ENCODE results near the gene PCA3.

Gene PCA3

DNA sequence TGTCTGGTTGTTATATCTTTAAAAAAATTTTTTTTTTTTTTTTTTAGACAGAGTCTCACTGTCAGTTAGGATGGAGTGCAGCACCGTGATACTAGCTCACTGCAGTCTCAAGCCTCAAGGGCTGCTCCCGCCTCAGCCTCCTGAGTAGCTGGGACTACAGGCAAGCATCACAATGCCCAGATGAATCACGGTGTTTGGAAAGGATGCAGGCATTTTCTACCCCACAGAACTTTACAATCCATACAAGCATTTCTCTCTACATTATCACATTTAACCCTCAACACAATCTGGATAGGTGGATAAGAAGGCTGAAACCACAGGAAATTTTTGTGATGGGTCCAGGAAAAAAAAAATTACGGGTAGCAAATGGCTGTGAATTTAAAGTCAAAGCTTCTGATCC is 5.8 kb upstream of the PCA3 start:
- peak; percentile 37 for DNase-seq

DNA sequence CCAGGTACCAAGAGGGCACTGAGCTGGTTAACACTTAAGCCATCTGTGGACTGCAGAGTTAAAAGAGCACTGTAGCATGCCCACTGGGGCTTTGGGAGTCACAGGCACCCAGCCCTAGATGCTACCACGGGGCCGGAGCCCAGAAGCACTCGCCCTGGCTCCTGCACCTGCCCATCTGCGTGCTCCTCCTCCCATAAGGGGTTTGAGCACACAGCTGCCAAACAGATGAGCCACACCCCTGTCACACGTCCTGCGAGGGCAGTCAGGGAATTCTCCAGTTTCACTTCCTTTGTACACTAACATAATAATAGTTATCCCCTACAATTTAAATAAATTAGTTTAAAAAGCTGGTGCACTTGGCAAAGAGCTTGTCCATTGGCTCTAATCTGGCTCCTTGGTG is 4.5 kb upstream of the PCA3 start:
- DNase-seq: no peak

GRCh38 chr9:76761448-76761847 is 2.8 kb upstream of the PCA3 start:
- DNase-seq: peak; percentile 6

GRCh38 chr9:76766126-76766525 is 1.9 kb downstream of the PCA3 start:
- DNase-seq: no peak

- peak; percentile 30 for DNase-seq
Measured at GRCh38 chr9:76772686-76773445, 8.6 kb downstream of the PCA3 start.

DNA sequence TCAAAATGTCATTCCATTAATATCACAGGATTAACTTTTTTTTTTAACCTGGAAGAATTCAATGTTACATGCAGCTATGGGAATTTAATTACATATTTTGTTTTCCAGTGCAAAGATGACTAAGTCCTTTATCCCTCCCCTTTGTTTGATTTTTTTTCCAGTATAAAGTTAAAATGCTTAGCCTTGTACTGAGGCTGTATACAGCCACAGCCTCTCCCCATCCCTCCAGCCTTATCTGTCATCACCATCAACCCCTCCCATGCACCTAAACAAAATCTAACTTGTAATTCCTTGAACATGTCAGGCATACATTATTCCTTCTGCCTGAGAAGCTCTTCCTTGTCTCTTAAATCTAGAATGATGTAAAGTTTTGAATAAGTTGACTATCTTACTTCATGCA is 20.6 kb downstream of the PCA3 start:
- no peak for DNase-seq

- DNase-seq: no peak
Measured at GRCh38 chr9:76785501-76785900, 21.3 kb downstream of the PCA3 start.

DNA sequence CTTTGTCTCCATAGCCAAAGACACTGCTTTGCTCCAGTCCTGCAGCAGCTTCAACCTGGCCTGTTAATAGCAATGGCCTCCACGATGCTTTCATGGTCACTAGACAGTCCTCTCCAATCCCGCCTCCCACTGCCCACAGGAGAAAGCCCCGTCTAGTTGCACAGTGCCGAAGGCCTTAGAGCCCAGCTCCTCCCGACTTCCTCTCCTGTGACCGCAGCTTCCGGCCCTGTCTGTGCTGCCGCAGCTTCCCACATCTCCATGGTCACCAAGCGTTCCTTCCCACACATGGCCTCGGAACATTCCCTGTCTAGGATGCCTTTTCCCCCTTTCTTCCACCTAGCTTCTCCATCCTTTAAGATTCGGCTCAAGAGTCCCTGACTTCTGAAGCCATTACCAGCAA is 23.4 kb downstream of the PCA3 start:
- no peak for DNase-seq

DNA sequence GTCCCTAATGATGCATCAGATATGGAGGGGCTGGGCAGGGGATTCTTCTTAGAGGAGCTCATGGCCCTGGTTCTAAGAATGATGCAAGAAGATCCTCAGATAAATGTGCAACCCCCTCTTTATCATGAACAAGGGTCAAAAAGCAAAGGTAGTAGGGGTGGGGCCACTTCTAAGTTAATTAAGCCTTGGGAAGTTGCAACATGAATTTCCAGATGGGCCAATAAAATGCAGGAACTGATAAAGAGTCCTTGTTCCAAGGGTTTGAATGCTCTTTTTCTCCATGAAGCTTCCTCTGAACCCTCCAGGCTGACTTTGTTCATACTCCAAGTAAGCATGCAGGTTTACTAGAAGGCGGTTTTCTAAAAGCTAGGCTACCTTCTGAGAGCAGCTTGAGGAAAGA is 25.6 kb downstream of the PCA3 start:
- DNase-seq: no peak

DNA sequence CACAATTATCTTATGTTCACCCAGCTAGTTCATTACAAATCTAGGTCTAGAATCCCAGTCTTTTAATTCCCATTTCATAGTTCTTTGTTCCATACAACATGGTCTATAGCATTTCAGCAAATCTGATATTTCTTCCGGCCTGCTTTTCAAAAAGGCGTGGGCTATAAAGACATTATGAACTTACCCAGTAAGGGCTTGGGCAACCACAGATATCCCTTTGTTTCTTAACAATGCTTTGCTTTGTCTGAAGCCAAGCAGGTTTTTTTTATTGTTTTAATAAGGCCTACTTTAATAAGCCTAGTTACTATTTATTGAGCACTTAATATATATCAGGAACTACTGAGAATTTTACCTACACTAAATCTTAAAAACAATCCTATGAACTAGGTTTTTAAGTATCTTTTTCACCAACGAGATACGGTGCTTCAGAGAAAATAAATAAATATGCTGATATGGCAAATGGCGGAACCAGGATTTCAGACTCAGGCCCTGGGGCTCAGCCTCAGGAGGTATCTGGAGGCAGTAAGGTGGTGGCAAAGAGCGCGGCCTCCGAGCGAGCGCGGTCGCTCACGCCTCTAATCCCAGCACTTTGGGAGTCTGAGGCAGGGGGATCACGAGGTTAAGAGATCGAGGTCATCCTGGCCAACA is 29.7 kb downstream of the PCA3 start:
- DNase-seq: no peak

GRCh38 chr9:76796296-76796695 is 32.1 kb downstream of the PCA3 start:
- no peak for DNase-seq

- no peak for DNase-seq
Measured at GRCh38 chr9:76798527-76798926, 34.3 kb downstream of the PCA3 start.

GRCh38 chr9:76799473-76799872 is 35.2 kb downstream of the PCA3 start:
- no peak for DNase-seq

GRCh38 chr9:76800901-76801300 is 36.7 kb downstream of the PCA3 start:
- no peak for DNase-seq

- DNase-seq: no peak
Measured at GRCh38 chr9:76803083-76803482, 38.8 kb downstream of the PCA3 start.

DNA sequence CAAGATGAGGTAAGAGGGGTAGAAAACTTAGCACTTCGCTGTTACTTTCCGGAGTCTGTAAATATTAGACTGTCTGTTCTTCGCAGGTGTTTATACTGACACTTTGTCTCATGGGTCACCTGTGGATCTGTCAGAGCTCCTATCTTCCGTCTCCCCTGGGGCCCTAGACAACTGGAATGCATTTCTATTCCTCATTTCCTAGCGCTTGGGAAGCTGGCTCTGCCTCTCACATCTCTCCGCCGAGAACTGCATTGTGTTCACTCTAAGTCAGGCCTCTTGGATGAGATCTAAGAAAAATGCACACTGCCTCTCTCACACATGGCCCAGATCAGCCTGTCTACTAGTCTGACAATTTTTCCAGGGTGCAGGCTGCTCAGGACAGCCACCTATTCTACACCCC is 39.5 kb downstream of the PCA3 start:
- DNase-seq: no peak

DNA sequence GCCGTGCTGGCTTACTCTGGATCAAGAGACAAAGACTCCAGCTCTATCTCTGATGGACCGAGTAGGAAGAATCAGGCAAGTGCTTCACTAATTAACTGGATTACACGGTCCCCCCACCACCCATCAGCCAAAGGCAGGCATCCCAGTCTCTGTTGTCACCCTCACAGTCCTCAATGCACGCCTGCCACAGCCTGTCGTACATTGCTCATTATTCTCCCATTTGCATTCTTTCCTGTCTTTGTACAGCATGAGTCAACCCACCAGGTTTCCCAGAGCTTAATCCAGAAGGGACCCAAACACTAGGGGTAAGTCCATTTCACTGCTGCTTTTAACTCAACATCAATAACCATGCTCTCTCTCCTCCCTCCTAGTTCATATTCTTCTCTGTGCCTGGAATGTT is 44.4 kb downstream of the PCA3 start:
- DNase-seq: no peak

DNA sequence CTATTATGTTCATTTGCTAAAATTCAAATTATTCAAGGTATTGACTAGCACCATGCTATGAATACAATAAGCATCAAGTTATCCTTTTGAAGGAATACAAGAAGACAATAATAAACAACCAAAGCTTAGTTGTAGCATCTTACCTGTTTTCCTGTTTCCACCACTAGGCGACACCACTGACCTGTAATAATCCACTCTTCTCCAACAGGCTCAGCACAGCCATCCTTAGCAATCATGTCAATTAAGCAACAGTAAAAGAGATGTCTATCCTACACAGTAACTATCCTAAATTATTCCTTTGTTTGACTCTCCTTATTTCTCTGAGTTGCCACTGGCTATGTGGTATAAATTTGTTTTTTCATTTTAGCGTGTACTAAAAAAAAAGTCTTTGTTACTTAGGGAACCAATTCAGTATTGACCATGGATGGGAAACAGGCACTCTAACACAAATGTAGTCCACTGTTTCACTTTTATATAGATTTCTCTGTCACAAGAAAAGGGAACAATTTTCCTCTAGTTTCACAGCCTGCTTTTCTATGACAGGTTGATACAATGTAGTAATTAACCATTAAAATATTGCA is 46.2 kb downstream of the PCA3 start:
- DNase-seq: peak; percentile 66

DNA sequence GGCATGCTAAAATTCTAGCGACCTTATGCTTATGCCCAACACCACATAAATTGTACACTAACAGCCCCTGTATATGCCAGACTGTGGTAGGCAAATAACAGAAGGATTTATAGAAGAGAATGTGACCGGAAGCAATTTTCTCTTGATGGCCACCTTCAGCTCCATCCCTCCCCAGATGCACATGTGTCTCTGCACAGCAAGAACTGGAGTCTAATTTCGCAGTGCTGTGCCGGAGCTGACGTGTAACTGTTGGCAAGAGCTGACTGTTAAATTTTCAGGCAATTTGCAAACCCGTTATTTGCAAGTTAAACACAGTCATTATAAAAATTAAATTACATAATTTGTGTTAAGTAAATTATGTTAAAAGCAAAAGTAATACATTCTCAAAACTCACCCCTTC is 48.4 kb downstream of the PCA3 start:
- no peak for DNase-seq

DNA sequence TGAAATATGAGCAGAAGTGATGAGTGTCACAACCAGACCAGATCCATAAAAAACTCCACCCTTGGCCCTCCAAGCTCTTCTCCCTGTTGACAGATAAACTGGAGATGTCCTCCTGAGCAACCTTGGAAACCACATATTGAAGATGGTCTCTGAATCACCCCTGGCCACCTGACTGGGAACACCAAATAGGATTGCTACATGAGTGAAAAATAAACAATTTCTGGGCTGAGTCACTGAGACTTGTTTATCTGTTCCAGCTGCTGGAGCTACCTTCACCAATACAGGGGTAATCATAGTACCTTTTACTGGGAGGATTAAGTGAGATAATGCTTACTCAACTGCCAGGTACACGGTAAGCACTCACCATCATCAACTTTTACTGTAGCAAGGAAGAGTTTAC is 53.3 kb downstream of the PCA3 start:
- DNase-seq: peak; percentile 55

DNA sequence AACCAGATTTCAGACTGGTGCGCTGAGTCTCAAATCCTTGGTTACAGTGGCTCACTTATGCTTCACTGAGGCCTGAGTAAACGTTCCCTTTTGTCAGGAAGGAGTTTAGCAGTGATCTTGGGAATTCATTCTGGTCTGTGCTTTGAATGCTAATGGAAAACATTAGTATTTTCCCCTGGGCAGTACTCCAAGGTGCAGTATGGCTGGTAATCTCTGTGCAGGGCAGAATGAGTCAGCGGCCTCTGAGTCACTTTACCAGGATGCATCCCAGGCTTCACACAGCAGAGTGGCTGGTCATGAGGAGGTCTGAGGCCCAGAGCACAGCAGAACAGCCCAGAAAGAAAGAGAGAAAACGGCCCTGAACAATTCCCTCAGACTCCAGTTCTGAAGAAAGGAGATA is 54.0 kb downstream of the PCA3 start:
- peak; percentile 99 for DNase-seq

DNA sequence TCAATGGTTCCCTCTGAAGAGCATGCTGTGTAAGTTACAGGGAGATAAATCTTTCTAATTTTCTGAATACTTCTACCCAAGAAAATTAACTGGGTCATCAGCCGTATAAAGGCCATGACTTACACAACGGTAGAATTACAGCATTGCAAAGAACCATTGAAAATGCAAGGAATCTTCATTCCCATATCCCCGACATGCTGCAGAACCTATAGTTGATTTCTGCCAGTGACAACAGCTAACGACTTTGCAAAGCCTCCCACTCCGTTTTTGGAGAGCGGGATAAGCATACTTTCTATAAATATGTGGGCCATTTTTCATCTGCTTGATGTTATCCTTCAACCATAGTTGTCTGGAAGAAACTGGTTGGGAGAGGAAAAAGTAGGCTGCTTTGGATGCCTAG is 56.2 kb downstream of the PCA3 start:
- no peak for DNase-seq

DNA sequence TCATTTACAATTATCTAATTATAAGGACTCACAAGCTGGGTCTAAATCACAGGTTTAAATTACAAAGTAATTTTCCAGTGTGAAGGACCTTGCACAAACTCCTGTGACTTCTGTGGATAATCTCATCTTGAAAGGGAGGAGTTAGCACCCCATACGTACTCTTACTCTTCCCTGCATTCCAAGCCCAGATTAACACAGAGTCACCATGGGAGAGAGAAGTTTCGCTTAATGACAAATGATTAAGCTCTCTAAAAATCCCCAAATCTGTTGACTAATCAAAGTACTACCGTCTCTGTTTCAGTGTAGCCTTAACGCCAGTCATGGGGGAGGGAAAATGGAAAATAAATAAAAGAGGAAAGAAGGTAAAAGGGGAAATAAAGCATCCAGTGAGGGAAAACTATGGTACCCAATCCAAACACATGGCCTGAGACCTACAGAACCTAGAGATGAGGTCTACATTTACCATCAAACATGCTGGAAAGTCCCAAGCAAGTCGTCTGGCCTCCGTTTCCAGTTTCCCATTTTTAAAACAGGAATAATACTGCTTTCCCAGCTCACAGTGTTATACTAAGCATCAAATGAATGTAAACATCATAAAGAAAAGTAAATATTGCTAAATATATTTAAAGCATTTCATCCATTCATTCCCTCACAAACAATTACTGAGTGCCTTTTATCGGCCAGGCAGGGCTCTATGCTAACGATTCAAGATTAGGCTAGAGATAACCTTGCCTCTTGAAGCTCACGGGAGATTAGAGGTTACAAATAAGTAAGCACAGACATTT is 63.2 kb downstream of the PCA3 start:
- no peak for DNase-seq

GRCh38 chr9:76828447-76828846 is 64.2 kb downstream of the PCA3 start:
- peak; percentile 27 for DNase-seq

Data from fibroblast of upper back skin (primary cell).